IMR-90 (cell line): ENCODE results near the gene KLHL40. TPM values are rescaled to one million over a fixed set of nuclear protein-coding genes. Genes with fewer than 3 reads are reported as not detected.

ENCODE experiments used
- ATAC-seq: fragments of 200-7000 bp; cut with Tn5 transposase; 2 replicates; pipeline ENCODE4 v1.9.1; 2020; ENCODE audit warnings: low read depth, mild to moderate bottlenecking, moderate library complexity
- BruUV-seq: library from RNA; stranded (reverse); fragments of 400-500 nt; replicated peaks from 2 replicates; lab custom pipeline; 2021; lab: Mats Ljungman, UMichigan
- CTCF ChIA-PET: fragments of 300-600 bp; formaldehyde crosslinking; extraction: SDS; loops from one replicate; lab custom pipeline; 2021; ENCODE audit warnings: antibody characterized with exemption; lab: Yijun Ruan, JAX
- POLR2A ChIA-PET: fragments of 300-600 bp; sonication (Branson Sonifier 250); formaldehyde crosslinking; loops from one replicate; lab custom pipeline; 2022; ENCODE audit warnings: antibody characterized with exemption; ENCODE audit not compliant: unreplicated experiment; lab: Charles Lee
- DNase-seq: peaks from one replicate; pipeline ENCODE4 v3.0.0; 2013
- H2AFZ ChIP-seq: replicated peaks from 2 replicates; pipeline ENCODE3; 2013; ENCODE audit warnings: low read length, mild to moderate bottlenecking; ENCODE audit not compliant: poor library complexity
- H2AK5ac ChIP-seq: 2 replicates; pipeline ENCODE4 v1.6.1; 2013; ENCODE audit warnings: low read depth, low read length, inconsistent platforms
- H2AK9ac ChIP-seq: replicated peaks from 2 replicates; pipeline ENCODE3; 2013; ENCODE audit warnings: mild to moderate bottlenecking, low read depth, low read length, moderate library complexity; ENCODE audit not compliant: poor library complexity
- H2BK120ac ChIP-seq: 2 replicates; pipeline ENCODE4 v1.6.1; 2013; ENCODE audit warnings: low read depth, low read length, inconsistent platforms
- H2BK15ac ChIP-seq: 3 replicates; pipeline ENCODE4 v1.6.1; 2013; ENCODE audit warnings: low read depth, low read length, inconsistent platforms
- H2BK20ac ChIP-seq: 2 replicates; pipeline ENCODE4 v1.6.1; 2013; ENCODE audit warnings: low read depth, mild to moderate bottlenecking, inconsistent platforms, low read length, moderate library complexity
- H2BK5ac ChIP-seq: 2 replicates; pipeline ENCODE4 v1.6.1; 2013; ENCODE audit warnings: mild to moderate bottlenecking, low read depth, low read length, inconsistent platforms; ENCODE audit not compliant: poor library complexity, severe bottlenecking
- H3K14ac ChIP-seq: replicated peaks from 2 replicates; pipeline ENCODE4 v1.6.1; 2013; ENCODE audit warnings: low read depth, low read length, inconsistent platforms
- H3K18ac ChIP-seq: 2 replicates; pipeline ENCODE4 v1.6.1; 2013; ENCODE audit warnings: low read depth, low read length, control low read depth
- H3K23ac ChIP-seq: 2 replicates; pipeline ENCODE4 v1.6.1; 2013; ENCODE audit warnings: low read depth, low read length, inconsistent platforms
- H3K27ac ChIP-seq: 2 replicates; pipeline ENCODE4 v1.5.1; 2013; ENCODE audit warnings: mild to moderate bottlenecking, control low read depth, low read length; ENCODE audit not compliant: insufficient read depth
- H3K27me3 ChIP-seq: 2 replicates; pipeline ENCODE4 v1.6.1; 2013; ENCODE audit warnings: low read length; ENCODE audit not compliant: control insufficient read depth, insufficient read depth
- H3K36me3 ChIP-seq: 2 replicates; pipeline ENCODE4 v1.6.1; 2013; ENCODE audit warnings: low read length, mixed read lengths; ENCODE audit not compliant: control insufficient read depth, insufficient read depth
- H3K4ac ChIP-seq: 2 replicates; pipeline ENCODE4 v1.6.1; 2013; ENCODE audit warnings: low read depth, low read length, inconsistent platforms
- H3K4me1 ChIP-seq: 2 replicates; pipeline ENCODE4 v1.6.1; 2013; ENCODE audit warnings: low read length, mixed read lengths; ENCODE audit not compliant: control insufficient read depth, insufficient read depth
- H3K4me2 ChIP-seq: 2 replicates; pipeline ENCODE4 v1.6.1; 2013; ENCODE audit warnings: low read depth, mild to moderate bottlenecking, control low read depth, low read length, moderate library complexity
- H3K4me3 ChIP-seq: 2 replicates; pipeline ENCODE4 v1.5.1; 2013; ENCODE audit warnings: low read depth, mild to moderate bottlenecking, control low read depth, low read length, moderate library complexity; ENCODE audit not compliant: insufficient read depth
- H3K56ac ChIP-seq: 2 replicates; pipeline ENCODE4 v1.6.1; 2013; ENCODE audit warnings: low read length, inconsistent platforms; ENCODE audit not compliant: insufficient read depth; ENCODE audit errors: extremely low read depth
- H3K79me1 ChIP-seq, 2 experiments: 2 replicates each; pipeline ENCODE4 v1.6.1; 2013; ENCODE audit warnings: low read length in 2 of 2, inconsistent platforms in 1 of 2, low read depth in 1 of 2
- H3K9ac ChIP-seq: 2 replicates; pipeline ENCODE4 v1.6.1; 2013; ENCODE audit warnings: low read depth, low read length, control low read depth
- H3K9me1 ChIP-seq: 2 replicates; pipeline ENCODE4 v1.6.1; 2013; ENCODE audit warnings: low read length, inconsistent platforms; ENCODE audit not compliant: insufficient read depth
- H3K9me3 ChIP-seq: 2 replicates; pipeline ENCODE4 v1.6.1; 2013; ENCODE audit warnings: low read length; ENCODE audit not compliant: control insufficient read depth, insufficient read depth
- H4K20me1 ChIP-seq: 2 replicates; pipeline ENCODE4 v1.6.1; 2013; ENCODE audit warnings: low read length, inconsistent platforms; ENCODE audit not compliant: insufficient read depth
- H4K5ac ChIP-seq: 2 replicates; pipeline ENCODE4 v1.6.1; 2013; ENCODE audit warnings: mild to moderate bottlenecking, low read depth, low read length, control low read depth
- H4K8ac ChIP-seq, 2 experiments: 2 replicates each; pipeline ENCODE4 v1.6.1; 2013; ENCODE audit warnings: low read depth in 2 of 2, low read length in 2 of 2, control low read depth in 1 of 2, inconsistent platforms in 1 of 2
- H4K91ac ChIP-seq: 2 replicates; pipeline ENCODE4 v1.6.1; 2013; ENCODE audit warnings: low read depth, low read length, inconsistent platforms; ENCODE audit not compliant: insufficient read depth
- CEBPB ChIP-seq: IDR thresholded peaks from 2 replicates; pipeline ENCODE4 v1.6.1; 2012; ENCODE audit warnings: low read depth, low read length, improper control_type of control experiment
- WGBS, 2 experiments: methylation state at CpG; one replicate each; pipeline versions ENCODE4 v1.1.5 to v1.1.7; 2013; ENCODE audit warnings: missing lambda C conversion rate in 2 of 2; ENCODE audit not compliant: insufficient read length in 1 of 2; ENCODE audit errors: extremely low coverage in 2 of 2; 5-methylcytosine and 5-hydroxymethylcytosine counted together
- dilution Hi-C: fragments of 300-500 bp; cut with HindIII; formaldehyde crosslinking; loops from one replicate; pipeline ENCODE4 v1.14.3; 2018; ENCODE audit warnings: low sequenced_read_pairs; ENCODE audit not compliant: unreplicated experiment
- in situ Hi-C: fragments of 300-500 bp; cut with MboI; formaldehyde crosslinking; loops from 3 replicates; pipeline ENCODE4 v1.14.3; 2019; ENCODE audit warnings: low sequenced_read_pairs, inconsistent platforms, mixed read lengths
- intact Hi-C: fragments of 100-400 bp; cut with micrococcal nuclease; formaldehyde crosslinking; loops from 2 replicates; pipeline ENCODE4 v1.10.0; 2022
- polyA plus RNA-seq, 3 experiments: library from polyadenylated mRNA; depleted of rRNA; stranded (reverse); fragments of >200 nt; gene quantifications; 2 replicates each; pipeline ENCODE4 v1.2.3, GENCODE V29; 2012; ENCODE audit warnings: low replicate concordance in 1 of 3
- total RNA-seq: library from RNA; depleted of rRNA; stranded (reverse); fragments of >200 nt; gene quantifications from 2 replicates; pipeline ENCODE4 v1.2.3, GENCODE V29; 2012
- TF ChIP-seq, protein P1 (sequence below): fragments of 150-350 bp; IDR thresholded peaks from 2 replicates; pipeline ENCODE4 v1.6.1; 2016; ENCODE audit warnings: low read depth, mild to moderate bottlenecking, low read length, moderate library complexity, borderline replicate concordance

KLHL40 gene
- total and polyA plus RNA-seq, 2 of the 4 experiments (the other 2 are of a cell fraction): not detected

DNA sequence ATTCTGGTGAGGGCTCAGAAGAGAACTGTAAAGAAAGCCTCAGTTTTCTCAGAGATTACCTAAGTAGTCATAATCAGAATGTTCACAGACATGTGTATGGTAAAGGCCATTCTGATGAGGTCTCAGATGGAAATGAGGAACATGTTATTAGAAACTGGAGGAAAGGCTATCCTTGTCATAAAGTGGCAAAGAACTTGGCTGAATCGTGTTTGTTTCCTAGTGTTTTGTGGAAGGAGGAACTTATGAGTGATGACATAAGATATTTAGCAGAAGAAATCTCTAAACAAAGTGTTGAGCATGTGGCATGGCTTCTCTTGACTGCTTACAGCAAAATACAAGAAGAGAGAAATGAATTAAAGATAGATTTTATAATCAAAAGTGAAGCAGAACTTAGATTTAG is 12.8 kb upstream of the KLHL40 start:
- Histone ChIP-seq H3K56ac (no peak overlapping the region), H3K9me1 (no peaks in the 10 kb centered on the region), H2BK20ac (no peak overlapping the region), H2BK120ac (no peak overlapping the region), H2AK5ac (no peak overlapping the region), H3K18ac (no peak overlapping the region), H3K4me2 (no peak overlapping the region), H3K27me3 (peaks cover 10% of the 10 kb centered on the region), H3K79me1 (no peaks in the 10 kb centered on the region), H3K36me3 (no peaks in the 10 kb centered on the region), H3K4ac (no peak overlapping the region), H2AFZ (no peak overlapping the region), H3K27ac (no peak overlapping the region), H3K14ac (no peak overlapping the region), H4K20me1 (no peaks in the 10 kb centered on the region), H2BK5ac (no peak overlapping the region), H3K4me3 (no peak overlapping the region), H3K9ac (no peak overlapping the region), H3K23ac (no peak overlapping the region), H2BK15ac (no peak overlapping the region), H4K91ac (no peak overlapping the region), H4K8ac (no peak overlapping the region), H3K9me3 (peaks cover 5% of the 10 kb centered on the region), H4K5ac (no peak overlapping the region), H2AK9ac (no peak overlapping the region), H3K4me1 (no peaks in the 10 kb centered on the region; the same call in 1 of the 2 replicates)
- ATAC-seq: no peak
- POLR2A ChIA-PET: no interaction called here
- BruUV-seq: no TSS peak
- dilution Hi-C loops: no loop called here
- in situ Hi-C loops: no loop called here
- no peak for DNase-seq
- intact Hi-C loops: no loop called here
- no peak for TF ChIP-seq CEBPB
- TF ChIP-seq, protein P1, sequence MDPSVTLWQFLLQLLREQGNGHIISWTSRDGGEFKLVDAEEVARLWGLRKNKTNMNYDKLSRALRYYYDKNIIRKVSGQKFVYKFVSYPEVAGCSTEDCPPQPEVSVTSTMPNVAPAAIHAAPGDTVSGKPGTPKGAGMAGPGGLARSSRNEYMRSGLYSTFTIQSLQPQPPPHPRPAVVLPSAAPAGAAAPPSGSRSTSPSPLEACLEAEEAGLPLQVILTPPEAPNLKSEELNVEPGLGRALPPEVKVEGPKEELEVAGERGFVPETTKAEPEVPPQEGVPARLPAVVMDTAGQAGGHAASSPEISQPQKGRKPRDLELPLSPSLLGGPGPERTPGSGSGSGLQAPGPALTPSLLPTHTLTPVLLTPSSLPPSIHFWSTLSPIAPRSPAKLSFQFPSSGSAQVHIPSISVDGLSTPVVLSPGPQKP: no peak
- no CpG with 5 or more reads among the region's 1 CpG for WGBS, 2 experiments
- CTCF ChIA-PET: no interaction called here
